ENCODE results near the gene EYS. TPM values are rescaled to one million over a fixed set of nuclear protein-coding genes. Genes with fewer than 3 reads are reported as not detected.

The EYS gene
- polyA plus RNA-seq, 1 experiment = not detected

DNA sequence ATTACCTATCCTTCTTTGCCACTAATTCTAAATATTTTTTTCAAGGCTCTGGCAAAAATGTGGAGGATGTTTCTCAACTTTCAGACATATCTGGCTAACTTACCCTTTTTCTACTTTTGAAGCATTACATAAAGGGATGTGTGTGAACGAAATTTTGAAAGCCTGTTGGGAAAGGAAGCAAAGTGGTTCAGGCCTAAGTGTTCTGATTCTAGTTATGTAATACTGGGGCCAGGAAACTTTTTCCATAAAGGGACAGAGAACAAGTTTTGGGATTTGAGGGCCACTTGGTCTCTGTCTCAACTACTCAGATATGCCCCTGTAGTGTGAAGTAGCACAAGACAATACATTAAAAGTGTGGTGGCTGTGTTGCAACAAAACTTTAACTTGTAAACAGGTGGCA lies 1349.6 kb downstream of the EYS start:
- ChIA-PET POLR2A (no interaction called here), CTCF (no interaction called here)
- H3K27ac ChIP-seq (ENCODE audit: low read depth, low read length) = no peak overlapping the region
- TF ChIP-seq, protein P1, sequence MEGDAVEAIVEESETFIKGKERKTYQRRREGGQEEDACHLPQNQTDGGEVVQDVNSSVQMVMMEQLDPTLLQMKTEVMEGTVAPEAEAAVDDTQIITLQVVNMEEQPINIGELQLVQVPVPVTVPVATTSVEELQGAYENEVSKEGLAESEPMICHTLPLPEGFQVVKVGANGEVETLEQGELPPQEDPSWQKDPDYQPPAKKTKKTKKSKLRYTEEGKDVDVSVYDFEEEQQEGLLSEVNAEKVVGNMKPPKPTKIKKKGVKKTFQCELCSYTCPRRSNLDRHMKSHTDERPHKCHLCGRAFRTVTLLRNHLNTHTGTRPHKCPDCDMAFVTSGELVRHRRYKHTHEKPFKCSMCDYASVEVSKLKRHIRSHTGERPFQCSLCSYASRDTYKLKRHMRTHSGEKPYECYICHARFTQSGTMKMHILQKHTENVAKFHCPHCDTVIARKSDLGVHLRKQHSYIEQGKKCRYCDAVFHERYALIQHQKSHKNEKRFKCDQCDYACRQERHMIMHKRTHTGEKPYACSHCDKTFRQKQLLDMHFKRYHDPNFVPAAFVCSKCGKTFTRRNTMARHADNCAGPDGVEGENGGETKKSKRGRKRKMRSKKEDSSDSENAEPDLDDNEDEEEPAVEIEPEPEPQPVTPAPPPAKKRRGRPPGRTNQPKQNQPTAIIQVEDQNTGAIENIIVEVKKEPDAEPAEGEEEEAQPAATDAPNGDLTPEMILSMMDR (IDR thresholded peaks at IDR 0.05; ENCODE audit: low read depth, low read length) = no peak
- H3K4me3 ChIP-seq (ENCODE audit: low read depth, low read length) = no peak overlapping the region
- DNase-seq (ENCODE audit: low read depth, low spot score) = no peak
- H3K9me3 ChIP-seq (ENCODE audit: control insufficient read depth, insufficient read depth, low read length) = no peaks in the 10 kb centered on the region
- no peaks in the 10 kb centered on the region for H3K27me3 ChIP-seq (ENCODE audit: control insufficient read depth, insufficient read depth, low read length)

DNA sequence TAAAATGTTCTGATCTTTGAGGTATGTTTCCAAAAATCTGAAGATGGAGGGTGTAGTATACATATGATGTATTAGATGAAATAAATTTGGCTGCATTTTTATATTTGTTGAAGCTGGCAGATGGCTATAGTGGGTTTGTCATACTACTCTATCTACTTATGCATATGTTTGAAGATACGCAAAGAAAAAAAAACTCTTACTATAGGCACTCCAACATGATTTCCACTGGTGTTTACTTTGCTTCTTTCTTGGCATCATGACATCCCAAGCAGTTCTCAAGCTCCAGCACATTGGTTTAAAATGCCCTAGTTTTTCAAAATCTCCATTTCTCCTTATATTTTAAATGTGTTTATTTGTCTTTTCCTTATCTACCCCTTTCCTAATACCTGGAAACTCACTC lies 1359.6 kb downstream of the EYS start:
- ChIA-PET CTCF (interaction anchor here (1.0 kb wide), 1 partner anchor 17 kb away, joined by 3 read pairs; no protein-coding TSS in a partner anchor), POLR2A (no interaction called here)
- Histone ChIP-seq H3K27ac (ENCODE audit: low read depth, low read length) (no peak overlapping the region), H3K4me3 (ENCODE audit: low read depth, low read length) (no peak overlapping the region), H3K27me3 (ENCODE audit: control insufficient read depth, insufficient read depth, low read length) (no peaks in the 10 kb centered on the region), H3K9me3 (ENCODE audit: control insufficient read depth, insufficient read depth, low read length) (no peaks in the 10 kb centered on the region)
- DNase-seq (ENCODE audit: low read depth, low spot score) = no peak
- TF ChIP-seq, protein P1 (IDR thresholded peaks at IDR 0.05; ENCODE audit: low read depth, low read length) = no peak

DNA sequence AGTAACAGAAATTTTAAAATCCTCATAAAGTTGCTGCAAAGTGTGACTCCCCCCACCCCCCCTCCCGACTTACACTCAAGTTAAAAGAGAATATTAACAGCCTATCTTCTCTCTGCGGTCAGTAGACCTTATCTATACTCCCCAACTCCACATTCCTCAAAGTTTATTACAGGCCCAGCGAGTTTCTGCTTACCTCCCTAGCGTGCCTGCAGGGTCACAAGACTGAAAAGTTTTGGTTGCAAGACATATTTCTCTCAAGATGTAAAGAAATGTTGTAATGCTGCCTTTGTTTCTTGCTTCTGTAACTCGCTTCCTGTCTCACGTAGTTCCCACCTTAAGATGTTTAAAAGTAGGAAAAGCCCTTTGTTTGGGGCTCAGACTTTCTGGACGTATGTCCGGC lies 1371.8 kb downstream of the EYS start:
- no peak for DNase-seq (ENCODE audit: low read depth, low spot score)

DNA sequence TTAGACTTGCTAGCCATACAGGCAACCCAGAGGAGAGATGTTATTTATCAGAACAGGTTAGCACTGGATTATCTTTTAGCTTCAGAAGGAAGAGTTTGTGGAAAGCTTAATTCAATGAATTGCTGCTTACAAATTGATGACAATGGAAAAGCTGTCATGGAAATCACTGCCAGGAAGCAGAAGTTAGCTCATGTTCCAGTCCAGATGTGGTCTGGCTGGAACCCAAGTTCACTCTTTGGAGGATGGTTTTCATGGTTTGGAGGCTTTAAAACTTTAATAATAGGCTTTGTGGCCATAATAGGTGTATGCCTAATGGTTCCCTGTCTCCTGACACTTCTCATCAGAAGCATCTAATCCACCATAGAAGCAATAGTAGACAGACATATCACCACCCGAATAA lies 1372.4 kb downstream of the EYS start:
- no peaks in the 10 kb centered on the region for H3K9me3 ChIP-seq (ENCODE audit: control insufficient read depth, insufficient read depth, low read length)
- no peak overlapping the region for H3K4me3 ChIP-seq (ENCODE audit: low read depth, low read length)
- POLR2A ChIA-PET = no interaction called here
- H3K27ac ChIP-seq (ENCODE audit: low read depth, low read length) = no peak overlapping the region
- DNase-seq (ENCODE audit: low read depth, low spot score) = no peak
- CTCF ChIA-PET = interaction anchor here (2.3 to 9.2 kb wide), 2 partner anchors 54 to 322 kb away, joined by 9 to 192 read pairs; no protein-coding TSS in a partner anchor
- TF ChIP-seq, protein P1 (IDR thresholded peaks at IDR 0.05; ENCODE audit: low read depth, low read length) = no peak
- no peaks in the 10 kb centered on the region for H3K27me3 ChIP-seq (ENCODE audit: control insufficient read depth, insufficient read depth, low read length)

More for the DNA sequence above, 1371.8 kb downstream of the EYS start:
- H3K4me3 ChIP-seq (ENCODE audit: low read depth, low read length) = no peak overlapping the region
- ChIA-PET CTCF (interaction anchor here (9.2 kb wide), 1 partner anchor 322 kb away, joined by 192 read pairs; no protein-coding TSS in a partner anchor), POLR2A (no interaction called here)
- no peak overlapping the region for H3K27ac ChIP-seq (ENCODE audit: low read depth, low read length)
- TF ChIP-seq, protein P1 (IDR thresholded peaks at IDR 0.05; ENCODE audit: low read depth, low read length) = no peak
- H3K9me3 ChIP-seq (ENCODE audit: control insufficient read depth, insufficient read depth, low read length) = no peaks in the 10 kb centered on the region
- H3K27me3 ChIP-seq (ENCODE audit: control insufficient read depth, insufficient read depth, low read length) = no peaks in the 10 kb centered on the region

DNA sequence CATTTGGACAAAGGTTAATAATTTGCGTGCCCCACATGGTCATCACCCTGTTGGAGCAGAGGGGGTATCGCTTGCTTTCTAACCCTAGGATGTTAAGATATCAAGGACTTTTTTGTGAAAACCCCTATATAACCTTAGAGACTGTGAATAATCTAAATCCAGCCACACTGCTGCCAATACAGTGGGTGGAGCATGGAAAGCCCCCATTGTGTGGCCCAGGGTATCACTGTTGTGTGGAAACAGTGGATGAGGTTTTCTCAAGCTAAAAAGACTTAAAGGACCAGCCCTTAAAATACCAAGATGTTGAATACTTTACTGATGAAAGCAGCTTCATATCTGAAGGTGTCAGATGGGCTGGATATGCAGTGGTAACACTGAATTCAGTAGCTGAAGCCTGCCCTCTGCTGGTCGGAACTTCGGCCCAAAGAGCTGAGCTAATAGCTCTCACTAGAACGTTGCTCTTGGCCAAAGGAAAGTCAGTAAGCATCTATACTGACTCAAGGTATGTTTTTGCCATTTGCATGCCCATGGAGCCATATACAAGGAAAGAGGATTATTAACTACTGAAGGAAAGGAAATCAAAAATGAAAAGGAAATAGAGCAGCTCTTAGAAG lies 1376.2 kb downstream of the EYS start:
- CTCF ChIA-PET = interaction anchor here (0.6 to 9.2 kb wide), 52 partner anchors 9 to 1023 kb away, joined by 3 to 192 read pairs (median 4); no protein-coding TSS in a partner anchor
- no peak overlapping the region for H3K4me3 ChIP-seq (ENCODE audit: low read depth, low read length)
- TF ChIP-seq, protein P1 (IDR thresholded peaks at IDR 0.05; ENCODE audit: low read depth, low read length) = peak; percentile 81
- POLR2A ChIA-PET = no interaction called here
- no peaks in the 10 kb centered on the region for H3K27me3 ChIP-seq (ENCODE audit: control insufficient read depth, insufficient read depth, low read length)
- peaks cover 4% of the 10 kb centered on the region; the same call in 1 of the 2 replicates for H3K9me3 ChIP-seq (ENCODE audit: control insufficient read depth, insufficient read depth, low read length)
- H3K27ac ChIP-seq (ENCODE audit: low read depth, low read length) = no peak overlapping the region
- DNase-seq (ENCODE audit: low read depth, low spot score) = peak; percentile 51

Measured in AG04450 (cell line).